Left colon (tissue), 2 donors: ENCODE data around the gene BCO1. TPM values are rescaled to one million over a fixed set of nuclear protein-coding genes. Genes with fewer than 3 reads are reported as not detected.
"Not testable (repeated sequence)": the region's sequence is repeated elsewhere in the genome, so short reads cannot be mapped to it uniquely, and the experiment has no call there.

Experiments
- ATAC-seq: fragments of 200-7000 bp; cut with Tn5 transposase; one replicate; pipeline ENCODE4 v1.9.1; 2020; ENCODE audit warnings: mild to moderate bottlenecking, moderate library complexity
- DNase-seq, 2 donors: peaks; one replicate each; pipeline ENCODE4 v3.0.0-alpha.2; 2020
- intact Hi-C, 2 donors: fragments of 100-400 bp; cut with DNase I in 1 of 2; cut with micrococcal nuclease in 1 of 2; formaldehyde crosslinking; loops; one replicate each; pipeline versions ENCODE4 v1.11.2 to v1.14.0; 2022; cut with DNase I, micrococcal nuclease
- total RNA-seq, 2 donors: library from RNA; stranded (reverse); fragmentation: NEBNext Ultra II Directional; extraction: Animal tissue kit (Norgen Biotek cat#: 25700); gene quantifications; one replicate each; pipeline ENCODE4 v1.2.1, GENCODE V29; 2021
- donor health status: DM: no; HTN: no; CAD: no.
- donor health status: DM: yes; HTN: yes; CAD: no.

The BCO1 gene
- total RNA-seq, 2 donors from 2014 or later, result 4.0 to 5.1 TPM

- intact Hi-C loops, DNase-seq, ATAC-seq: not testable (repeated sequence)
Measured at GRCh38 chr16:81225697-81226096, 12.8 kb upstream of the BCO1 start.

- peak; percentile 57 for ATAC-seq
- no peak for DNase-seq
- intact Hi-C loops, result no loop called here
Measured at GRCh38 chr16:81227785-81228184, 10.7 kb upstream of the BCO1 start.

GRCh38 chr16:81229811-81230210 is 8.7 kb upstream of the BCO1 start:
- DNase-seq (no peak), ATAC-seq (no peak)
- intact Hi-C loops, result no loop called here

GRCh38 chr16:81231014-81231413 is 7.5 kb upstream of the BCO1 start:
- no peak for DNase-seq
- ATAC-seq, result no peak
- intact Hi-C loops, result no loop called here

GRCh38 chr16:81232740-81233367 is 5.6 kb upstream of the BCO1 start:
- DNase-seq (no peak), ATAC-seq (no peak)
- intact Hi-C loops, result no loop called here

- intact Hi-C loops, result no loop called here
- peak; percentile 81 for ATAC-seq
- DNase-seq, result peak; percentile 60 to 85
Measured at GRCh38 chr16:81237282-81237681, 1.2 kb upstream of the BCO1 start.

- DNase-seq (no peak), ATAC-seq (no peak)
- intact Hi-C loops, result no loop called here
Measured at GRCh38 chr16:81237942-81238295, 570 bp upstream of the BCO1 start.

GRCh38 chr16:81239367-81240121 is 1.1 kb downstream of the BCO1 start:
- intact Hi-C loops, result no loop called here
- DNase-seq (no peak), ATAC-seq (no peak)

- ATAC-seq (no peak), DNase-seq (no peak)
- intact Hi-C loops, result no loop called here
Measured at GRCh38 chr16:81241706-81242105, 3.2 kb downstream of the BCO1 start.

- DNase-seq (no peak), ATAC-seq (no peak)
Measured at GRCh38 chr16:81242977-81243618, 4.6 kb downstream of the BCO1 start.

GRCh38 chr16:81243942-81244341 is 5.5 kb downstream of the BCO1 start:
- ATAC-seq, result peak; percentile 84
- intact Hi-C loops, result no loop called here
- DNase-seq, result peak in 1 of 2 donors; percentile 25

More at GRCh38 chr16:81242977-81243618, 4.6 kb downstream of the BCO1 start:
- intact Hi-C loops, result no loop called here

GRCh38 chr16:81251871-81252270 is 13.4 kb downstream of the BCO1 start:
- DNase-seq (no peak), ATAC-seq (no peak)
- intact Hi-C loops, result no loop called here

- no peak for DNase-seq
- intact Hi-C loops, result no loop called here
- ATAC-seq, result no peak
Measured at GRCh38 chr16:81253141-81253540, 14.7 kb downstream of the BCO1 start.

GRCh38 chr16:81254922-81255526 is 16.5 kb downstream of the BCO1 start:
- intact Hi-C loops, result no loop called here
- DNase-seq (no peak), ATAC-seq (no peak)

- intact Hi-C loops, result no loop called here
- DNase-seq (no peak), ATAC-seq (no peak)
Measured at GRCh38 chr16:81259916-81260315, 21.4 kb downstream of the BCO1 start.

GRCh38 chr16:81261049-81261648 is 22.7 kb downstream of the BCO1 start:
- DNase-seq (no peak), ATAC-seq (peak; percentile 57)
- intact Hi-C loops, result no loop called here

GRCh38 chr16:81263470-81264220 is 25.2 kb downstream of the BCO1 start:
- DNase-seq (no peak), ATAC-seq (no peak)
- intact Hi-C loops, result no loop called here

- intact Hi-C loops, result no loop called here
- DNase-seq (no peak), ATAC-seq (no peak)
Measured at GRCh38 chr16:81264386-81264785, 25.9 kb downstream of the BCO1 start.

- no peak for ATAC-seq
- DNase-seq, result no peak
- intact Hi-C loops, result no loop called here
Measured at GRCh38 chr16:81265052-81265451, 26.6 kb downstream of the BCO1 start.
